DMS153 treated with DMSO at 0.1 percent for 48 hours (cell line): ENCODE data around the gene EP300.

Experiments used
- DNase-seq: peaks from one replicate; lab custom pipeline; 2025; ENCODE audit not compliant: unreplicated experiment; lab: John Stamatoyannopoulos, UW

Gene EP300

GRCh38 chr22:41204066-41204465, 111.7 kb downstream of the EP300 start:
- DNase-seq, result no peak

GRCh38 chr22:41204992-41205900, 112.9 kb downstream of the EP300 start, which contains the start of gene L3MBTL2:
TSS of gene L3MBTL2 (plus strand) at chr22:41205312. CDS start at chr22:41205363, 51 bp downstream.
- DNase-seq, result peak; percentile 93

GRCh38 chr22:41206719-41207118, 114.3 kb downstream of the EP300 start:
- DNase-seq, result no peak

- DNase-seq, result no peak
Measured at GRCh38 chr22:41215409-41215808, 123.0 kb downstream of the EP300 start.

- DNase-seq, result no peak
Measured at GRCh38 chr22:41215926-41216325, 123.5 kb downstream of the EP300 start.

- DNase-seq, result peak; percentile 14
Measured at GRCh38 chr22:41216984-41217383, 124.6 kb downstream of the EP300 start.

- DNase-seq, result no peak
Measured at GRCh38 chr22:41217553-41218157, 125.3 kb downstream of the EP300 start.

GRCh38 chr22:41222846-41223507, 130.6 kb downstream of the EP300 start:
- no peak for DNase-seq

GRCh38 chr22:41223535-41223934, 131.1 kb downstream of the EP300 start:
- DNase-seq, result no peak

- DNase-seq, result no peak
Measured at GRCh38 chr22:41226723-41227655, 134.6 kb downstream of the EP300 start.

- no peak for DNase-seq
Measured at GRCh38 chr22:41229215-41229614, 136.8 kb downstream of the EP300 start.
